Measurements from ENCODE around the gene CAPN14.
"Not testable (repeated sequence)": the region's sequence is repeated elsewhere in the genome, so short reads cannot be mapped to it uniquely, and the experiment has no call there.

Gene CAPN14

GRCh38 chr2:31187166-31187565, 30.1 kb downstream of the CAPN14 start (continued):
- TF ChIP-seq PRDM2 (tag by site-specific recombination; IDR thresholded peaks at IDR 0.05; ENCODE audit: borderline replicate concordance) (no peak), GLI4 (tag by site-specific recombination; IDR thresholded peaks at IDR 0.05) (no peak), ZNF324 (tag by site-specific recombination; IDR thresholded peaks at IDR 0.05) (no peak), ZBTB6 (tag by site-specific recombination; IDR thresholded peaks at IDR 0.05) (no peak), KLF1 (tag by site-specific recombination; IDR thresholded peaks at IDR 0.05) (no peak), ZNF184 (tag by site-specific recombination; IDR thresholded peaks at IDR 0.05) (no peak)

- H3K9me3 ChIP-seq (ENCODE audit: control insufficient read depth, insufficient read depth, low read depth, low read length); H3K4me3 ChIP-seq (ENCODE audit: low read depth, low read length); H3K27ac ChIP-seq (ENCODE audit: extremely low read depth, low read depth, low read length); H3K36me3 ChIP-seq (ENCODE audit: control insufficient read depth in 2 of 2, insufficient read depth in 1 of 2, low read length in 2 of 2); H3K4me1 ChIP-seq (ENCODE audit: control insufficient read depth, insufficient read depth, low read length); CTCF ChIA-PET; POLR2A ChIA-PET: not testable (repeated sequence)
Observed at GRCh38 chr2:31183973-31184372, 33.3 kb downstream of the CAPN14 start.

- Histone ChIP-seq H3K9me3 (ENCODE audit: control insufficient read depth, insufficient read depth, low read depth, low read length) (no peaks in the 10 kb centered on the region), H3K36me3 (ENCODE audit: control insufficient read depth in 2 of 2, insufficient read depth in 1 of 2, low read length in 2 of 2) (no peaks in the 10 kb centered on the region), H3K27ac (ENCODE audit: extremely low read depth, low read depth, low read length) (no peak overlapping the region), H3K4me3 (ENCODE audit: low read depth, low read length) (no peak overlapping the region), H3K4me1 (ENCODE audit: control insufficient read depth, insufficient read depth, low read length) (no peaks in the 10 kb centered on the region)
- ChIA-PET CTCF (interaction anchor here (0.6 to 1.7 kb wide), 3 partner anchors 157 to 465 kb away, joined by 3 to 7 read pairs (median 3); no protein-coding TSS in a partner anchor), POLR2A (no interaction called here)
- TF ChIP-seq ZNF623 (tag by site-specific recombination; IDR thresholded peaks at IDR 0.05) (no peak), ZNF626 (tag by site-specific recombination; IDR thresholded peaks at IDR 0.05) (no peak), ZNF449 (tag by site-specific recombination; IDR thresholded peaks at IDR 0.05) (no peak), ZBTB6 (tag by site-specific recombination; IDR thresholded peaks at IDR 0.05) (no peak), ZNF549 (tag by site-specific recombination; IDR thresholded peaks at IDR 0.05) (no peak), ZXDB (tag by site-specific recombination; IDR thresholded peaks at IDR 0.05) (no peak), ZNF341 (tag by site-specific recombination; IDR thresholded peaks at IDR 0.05; ENCODE audit: low read depth) (no peak), ZNF37A (tag by site-specific recombination; IDR thresholded peaks at IDR 0.05) (no peak), ZNF488 (tag by site-specific recombination; IDR thresholded peaks at IDR 0.05) (no peak), ZBTB44 (tag by site-specific recombination; IDR thresholded peaks at IDR 0.05) (no peak), ZNF391 (tag by site-specific recombination; IDR thresholded peaks at IDR 0.05; ENCODE audit: borderline replicate concordance, low read depth) (no peak), ZNF221 (tag by site-specific recombination; IDR thresholded peaks at IDR 0.05; ENCODE audit: borderline replicate concordance) (no peak), ZNF48 (tag by site-specific recombination; IDR thresholded peaks at IDR 0.05) (no peak), CTCF (tag by site-specific recombination; IDR thresholded peaks at IDR 0.05) (no peak)
Observed at GRCh38 chr2:31176742-31177141, 40.6 kb downstream of the CAPN14 start.
